H1 (cell line): ENCODE data around the gene GPR176. TPM values are rescaled to one million over a fixed set of nuclear protein-coding genes. Genes with fewer than 3 reads are reported as not detected.

Source experiments
- CTCF ChIA-PET: fragments of 300-600 bp; sonication (Branson Sonifier 250); formaldehyde crosslinking; loops from one replicate; lab custom pipeline; 2021; ENCODE audit not compliant: partially characterized antibody; lab: Charles Lee
- POLR2A ChIA-PET: fragments of 300-600 bp; sonication (Branson Sonifier 250); formaldehyde crosslinking; loops from one replicate; lab custom pipeline; 2021; ENCODE audit warnings: inconsistent platforms; ENCODE audit not compliant: partially characterized antibody; lab: Charles Lee
- DNase-seq, 2 experiments: peaks; one replicate each; pipeline versions ENCODE4 v3.0.0 to v3.0.0-alpha.2; 2010 to 2022; ENCODE audit warnings: low spot score in 2 of 2, low read depth in 1 of 2, mixed read lengths in 1 of 2
- FAIRE-seq: peaks from 2 replicates; lab custom pipeline; 2011; peaks lifted over from hg19 to GRCh38; lab: Jason Lieb, UNC
- H2AFZ ChIP-seq: 2 replicates; pipeline ENCODE4 v1.8.1; 2012; ENCODE audit warnings: low read length, inconsistent platforms
- H2AK5ac ChIP-seq: 2 replicates; pipeline ENCODE4 v1.6.1; 2013; ENCODE audit warnings: low read depth, low read length
- H2BK120ac ChIP-seq: replicated peaks from 2 replicates; pipeline ENCODE3; 2013; ENCODE audit warnings: low read depth, low read length, inconsistent platforms
- H2BK12ac ChIP-seq: 2 replicates; pipeline ENCODE4 v1.6.1; 2013; ENCODE audit warnings: low read depth, low read length
- H2BK15ac ChIP-seq: 2 replicates; pipeline ENCODE4 v1.6.1; 2013; ENCODE audit warnings: low read length
- H2BK20ac ChIP-seq: 2 replicates; pipeline ENCODE4 v1.6.1; 2013; ENCODE audit warnings: low read length
- H2BK5ac ChIP-seq: 2 replicates; pipeline ENCODE4 v1.6.1; 2013; ENCODE audit warnings: low read depth, low read length
- H3K14ac ChIP-seq: 2 replicates; pipeline ENCODE4 v1.6.1; 2013; ENCODE audit warnings: inconsistent platforms; ENCODE audit not compliant: insufficient read length
- H3K18ac ChIP-seq: 2 replicates; pipeline ENCODE4 v1.6.1; 2013; ENCODE audit warnings: low read length; ENCODE audit errors: extremely low read depth
- H3K23ac ChIP-seq: 2 replicates; pipeline ENCODE4 v1.6.1; 2013; ENCODE audit warnings: inconsistent platforms; ENCODE audit not compliant: insufficient read length
- H3K23me2 ChIP-seq: 2 replicates; pipeline ENCODE4 v1.6.1; 2013; ENCODE audit warnings: low read depth, low read length
- H3K27ac ChIP-seq: 2 replicates; pipeline ENCODE4 v1.6.1; 2011; ENCODE audit warnings: low read depth, low read length, inconsistent platforms
- H3K27me3 ChIP-seq, 4 experiments: replicated peaks in 1 of 4; 1 replicate in 1 of 4; 2 replicates in 3 of 4; pipeline versions ENCODE4 v1.6.1 to v1.8.1; 2011 to 2013; ENCODE audit warnings: low read length in 3 of 4, mild to moderate bottlenecking in 3 of 4, inconsistent platforms in 2 of 4, mixed read lengths in 2 of 4, moderate library complexity in 1 of 4; ENCODE audit not compliant: control insufficient read depth in 3 of 4, insufficient read depth in 3 of 4; ENCODE audit errors: extremely low read depth in 1 of 4
- H3K36me3 ChIP-seq, 4 experiments: 2 replicates each; pipeline versions ENCODE4 v1.6.1 to v1.8.1; 2011 to 2013; ENCODE audit warnings: mild to moderate bottlenecking in 4 of 4, low read length in 3 of 4, moderate library complexity in 2 of 4, control low read depth in 1 of 4, inconsistent platforms in 1 of 4; ENCODE audit not compliant: insufficient read depth in 4 of 4, control insufficient read depth in 2 of 4
- H3K4ac ChIP-seq: replicated peaks from 2 replicates; pipeline ENCODE3; 2013; ENCODE audit warnings: low read length, low read depth, mixed read lengths, inconsistent platforms; ENCODE audit not compliant: insufficient read length
- H3K4me1 ChIP-seq, 4 experiments: replicated peaks in 1 of 4; 1 replicate in 1 of 4; 2 replicates in 3 of 4; pipeline versions ENCODE4 v1.6.1 to v1.8.1; 2011 to 2013; ENCODE audit warnings: low read length in 3 of 4, inconsistent platforms in 2 of 4, mixed read lengths in 1 of 4; ENCODE audit not compliant: insufficient read depth in 4 of 4, control insufficient read depth in 3 of 4
- H3K4me2 ChIP-seq, 2 experiments: 2 replicates each; pipeline versions ENCODE4 v1.6.1 to v1.8.1; 2011 to 2013; ENCODE audit warnings: low read depth in 2 of 2, low read length in 2 of 2, control low read depth in 1 of 2, inconsistent platforms in 1 of 2, mild to moderate bottlenecking in 1 of 2; ENCODE audit not compliant: insufficient read depth in 1 of 2
- H3K4me3 ChIP-seq, 4 experiments: fragments of 200-600, 300-600 bp in 1 of 4; sonication (generic), shearing (Covaris generic), sonication (Bioruptor Twin) in 1 of 4; 2 replicates each; pipeline versions ENCODE4 v1.5.1 to v1.8.1; 2011 to 2016; ENCODE audit warnings: low read length in 4 of 4, low read depth in 3 of 4, control low read depth in 2 of 4, inconsistent platforms in 2 of 4, mild to moderate bottlenecking in 2 of 4, mixed read lengths in 1 of 4, moderate library complexity in 1 of 4; ENCODE audit not compliant: insufficient read depth in 2 of 4; ENCODE audit errors: extremely low read depth in 1 of 4
- H3K56ac ChIP-seq: replicated peaks from 2 replicates; pipeline ENCODE3; 2013; ENCODE audit warnings: low read depth, mild to moderate bottlenecking, mixed read lengths, low read length, inconsistent platforms; ENCODE audit not compliant: insufficient read length
- H3K79me1 ChIP-seq: 2 replicates; pipeline ENCODE4 v1.6.1; 2013; ENCODE audit warnings: low read depth, low read length, control low read depth
- H3K79me2 ChIP-seq, 2 experiments: 2 replicates each; pipeline versions ENCODE4 v1.6.1 to v1.8.1; 2012 to 2013; ENCODE audit warnings: low read length in 2 of 2, mild to moderate bottlenecking in 2 of 2, inconsistent platforms in 1 of 2; ENCODE audit not compliant: insufficient read depth in 2 of 2, control insufficient read depth in 1 of 2
- H3K9ac ChIP-seq, 4 experiments: replicated peaks in 1 of 4; 1 replicate in 1 of 4; 2 replicates in 3 of 4; pipeline versions ENCODE4 v1.6.1 to v1.8.1; 2011 to 2013; ENCODE audit warnings: low read depth in 3 of 4, low read length in 3 of 4, control low read depth in 2 of 4, mild to moderate bottlenecking in 2 of 4, moderate library complexity in 2 of 4, inconsistent platforms in 1 of 4; ENCODE audit errors: extremely low read depth in 1 of 4
- H3K9me3 ChIP-seq, 2 experiments: 2 replicates each; pipeline versions ENCODE4 v1.6.1 to v1.8.1; 2012 to 2013; ENCODE audit warnings: mild to moderate bottlenecking in 2 of 2, moderate library complexity in 2 of 2, control low read depth in 1 of 2, inconsistent platforms in 1 of 2, low read depth in 1 of 2, low read length in 1 of 2, mixed read lengths in 1 of 2; ENCODE audit not compliant: insufficient read depth in 2 of 2
- H4K20me1 ChIP-seq, 2 experiments: replicated peaks in 1 of 2; 2 replicates each; pipeline versions ENCODE3 to v1.8.1; 2011 to 2013; ENCODE audit warnings: inconsistent platforms in 2 of 2, low read length in 2 of 2, mild to moderate bottlenecking in 1 of 2; ENCODE audit not compliant: insufficient read depth in 2 of 2, control insufficient read depth in 1 of 2
- H4K5ac ChIP-seq: 2 replicates; pipeline ENCODE4 v1.6.1; 2013; ENCODE audit warnings: low read length, low read depth, mixed read lengths, inconsistent platforms; ENCODE audit not compliant: insufficient read length
- H4K8ac ChIP-seq: 2 replicates; pipeline ENCODE4 v1.8.0; 2013; ENCODE audit warnings: mild to moderate bottlenecking, moderate library complexity, low read length, inconsistent platforms; ENCODE audit not compliant: insufficient read depth; ENCODE audit errors: extremely low read depth
- H4K91ac ChIP-seq: replicated peaks from 2 replicates; pipeline ENCODE3; 2013; ENCODE audit warnings: low read length, mixed read lengths, inconsistent platforms; ENCODE audit not compliant: insufficient read length
- ATF2 ChIP-seq: IDR thresholded peaks from 2 replicates; pipeline ENCODE4 v1.6.1; 2012; ENCODE audit warnings: low read length, inconsistent platforms
- BRCA1 ChIP-seq: IDR thresholded peaks from 2 replicates; pipeline ENCODE4 v1.6.1; 2012; ENCODE audit warnings: low read depth, low read length, improper control_type of control experiment
- CBX5 ChIP-seq: fragments of 300-800, 300-1000 bp; sonication (generic); IDR thresholded peaks from 2 replicates; pipeline ENCODE4 v1.7.1; 2016; ENCODE audit warnings: antibody characterized with exemption, low read length, low read depth
- CTBP2 ChIP-seq: IDR thresholded peaks from 2 replicates; pipeline ENCODE4 v1.7.0; 2011; ENCODE audit warnings: borderline replicate concordance, mild to moderate bottlenecking, moderate library complexity, mixed read lengths, low read length; ENCODE audit not compliant: insufficient read depth, insufficient read length
- EGR1 ChIP-seq: IDR thresholded peaks from 2 replicates; pipeline ENCODE4 v1.6.1; 2011; ENCODE audit warnings: low read depth, low read length, borderline replicate concordance
- GTF2F1 ChIP-seq: IDR thresholded peaks from 2 replicates; pipeline ENCODE4 v1.6.1; 2012; ENCODE audit warnings: low read depth, low read length, improper control_type of control experiment, borderline replicate concordance
- JUND ChIP-seq: IDR thresholded peaks from 2 replicates; pipeline ENCODE4 v1.6.1; 2011; ENCODE audit warnings: mild to moderate bottlenecking, improper control_type of control experiment, low read length
- NANOG ChIP-seq: IDR thresholded peaks from 2 replicates; pipeline ENCODE4 v1.6.1; 2011; ENCODE audit warnings: low read length, low read depth, mild to moderate bottlenecking, inconsistent platforms; ENCODE audit not compliant: insufficient read depth, poor library complexity, severe bottlenecking
- SAP30 ChIP-seq: fragments of 300-600 bp; sonication (generic); IDR thresholded peaks from 2 replicates; pipeline ENCODE4 v1.7.1; 2012; ENCODE audit warnings: low read length, moderate library complexity, mild to moderate bottlenecking, inconsistent platforms; ENCODE audit not compliant: insufficient read depth, insufficient replicate concordance
- SIN3A ChIP-seq, 2 experiments: IDR thresholded peaks in 1 of 2; conservative IDR thresholded peaks in 1 of 2; 2 replicates each; pipeline ENCODE4 v1.6.1; 2011 to 2012; ENCODE audit warnings: low read length in 2 of 2, improper control_type of control experiment in 1 of 2, low read depth in 1 of 2, mild to moderate bottlenecking in 1 of 2
- SP4 ChIP-seq: IDR thresholded peaks from 2 replicates; pipeline ENCODE4 v1.6.1; 2012; ENCODE audit warnings: low read length, inconsistent platforms
- WGBS, 2 experiments: shearing (Covaris generic) in 1 of 2; methylation state at CpG; one replicate each; pipeline versions ENCODE4 v1.1.6 to v1.1.7; 2013 to 2015; ENCODE audit warnings: low lambda C conversion rate in 2 of 2, mixed read lengths in 2 of 2, inconsistent platforms in 1 of 2, low coverage in 1 of 2, missing lambda C conversion rate in 1 of 2; ENCODE audit not compliant: insufficient replicate concordance in 2 of 2, insufficient coverage in 1 of 2, insufficient read length in 1 of 2; ENCODE audit errors: extremely low coverage in 1 of 2, missing lambda C conversion rate in 1 of 2; 5-methylcytosine and 5-hydroxymethylcytosine counted together
- polyA plus RNA-seq, 7 experiments: library from polyadenylated mRNA; depleted of rRNA in 3 of 7; stranded (reverse) in 5 of 7; unstranded in 2 of 7; fragments of >200 nt in 5 of 7; fragments of 200-250 nt in 2 of 7; gene quantifications; 1 replicate in 5 of 7; 2 replicates in 1 of 7; 4 replicates in 1 of 7; pipeline versions ENCODE4 v1.2.1 to v1.2.3, GENCODE V29; 2011 to 2013; ENCODE audit warnings: missing spikeins in 2 of 7, mixed read lengths in 2 of 7
- total RNA-seq: library from RNA; stranded (reverse); fragmentation: NEBNext Ultra II Directional; extraction: Animal tissue kit (Norgen Biotek cat#: 25700); gene quantifications from 2 replicates; pipeline ENCODE4 v1.2.1, GENCODE V29; 2021

GPR176 gene
- total and polyA plus RNA-seq, 2 of the 8 experiments (the other 6 are each of a cell fraction or from before 2014, with no cell fraction given): 190 to 281 TPM

GRCh38 chr15:39873978-39874377 is 46.1 kb downstream of the GPR176 start:
- Histone ChIP-seq H4K20me1 (peaks cover 14 to 19% of the 10 kb centered on the region in 2 experiments), H2BK12ac (no peak overlapping the region), H3K27ac (no peak overlapping the region), H3K4me3 (no peak overlapping the region), H3K14ac (no peak overlapping the region), H2AK5ac (no peak overlapping the region), H2AFZ (no peak overlapping the region), H3K23ac (no peak overlapping the region), H4K8ac (no peak overlapping the region), H3K56ac (no peak overlapping the region), H3K4ac (no peak overlapping the region), H3K4me1 (peaks cover 0 to 9% (median 3%) of the 10 kb centered on the region in 4 experiments; a peak in 6 of 7 replicates), H2BK120ac (no peak overlapping the region), H3K79me1 (peaks cover 7% of the 10 kb centered on the region; the same call in 1 of the 2 replicates), H3K23me2 (no peaks in the 10 kb centered on the region), H3K27me3 (no peaks in the 10 kb centered on the region), H3K9me3 (no peaks in the 10 kb centered on the region), H3K9ac (no peak overlapping the region), H2BK20ac (no peak overlapping the region), H3K79me2 (peaks cover 14 to 97% of the 10 kb centered on the region in 2 experiments; a peak in 3 of 4 replicates), H4K5ac (no peak overlapping the region), H3K4me2 (no peak overlapping the region), H2BK15ac (no peak overlapping the region), H3K18ac (no peak overlapping the region), H2BK5ac (no peak overlapping the region), H4K91ac (no peak overlapping the region), H3K36me3 (peaks cover 0 to 6% (median 3%) of the 10 kb centered on the region in 4 experiments; a peak in 2 of 8 replicates)
- FAIRE-seq (no peak), DNase-seq (no peak)
- POLR2A ChIA-PET: interaction anchor here (1.1 to 1.2 kb wide), 3 partner anchors 10 to 12 kb away, joined by 3 to 5 read pairs (median 3); no protein-coding TSS in a partner anchor
- CTCF ChIA-PET: interaction anchor here (1.0 to 5.9 kb wide), 13 partner anchors 8 to 89 kb away, joined by 3 to 34 read pairs (median 6); partner anchors contain the start of gene EIF2AK4
- no peak for TF ChIP-seq BRCA1
- TF ChIP-seq NANOG: no peak
- no peak for TF ChIP-seq SIN3A (conservative IDR thresholded peaks at IDR 0.05 in 1 of 2, IDR thresholded peaks at IDR 0.05 in 1 of 2; ENCODE audit: low read depth in 1 of 2, low read length in 2 of 2)
- TF ChIP-seq CBX5: no peak
- no peak for TF ChIP-seq SP4
- no peak for TF ChIP-seq SAP30
- no peak for TF ChIP-seq GTF2F1
- no peak for TF ChIP-seq JUND
- TF ChIP-seq EGR1: no peak
- TF ChIP-seq ATF2: no peak
- TF ChIP-seq CTBP2: no peak
- 88% methylated on average over 2 of the region's 2 CpGs; no CpG with 5 or more reads in 1 of the 2 experiments for WGBS, 2 experiments
